GM18526 (cell line): ENCODE data around the gene AFF4.
A peak's percentile ranks its signal among the peaks of the same experiment; 100 is the strongest.

Experiments
- POLR2A ChIP-seq: IDR thresholded peaks from 3 replicates; pipeline ENCODE4 v1.6.1; 2011; ENCODE audit not compliant: insufficient read length; ENCODE audit errors: extremely low read depth

AFF4 gene

GRCh38 chr5:132850066-132850465 lies 113.4 kb downstream of the AFF4 start:
- TF ChIP-seq POLR2A: no peak

GRCh38 chr5:132849347-132849746 lies 114.1 kb downstream of the AFF4 start:
- no peak for TF ChIP-seq POLR2A

- no peak for TF ChIP-seq POLR2A
Observed at GRCh38 chr5:132848270-132848669, 115.2 kb downstream of the AFF4 start.

GRCh38 chr5:132841305-132841704 lies 122.1 kb downstream of the AFF4 start:
- no peak for TF ChIP-seq POLR2A

- no peak for TF ChIP-seq POLR2A
Observed at GRCh38 chr5:132840896-132841295, 122.5 kb downstream of the AFF4 start.

- TF ChIP-seq POLR2A: no peak
Observed at GRCh38 chr5:132840313-132840712, 123.1 kb downstream of the AFF4 start.

- TF ChIP-seq POLR2A: no peak
Observed at GRCh38 chr5:132839426-132840301, 123.8 kb downstream of the AFF4 start.

- TF ChIP-seq POLR2A: no peak
Observed at GRCh38 chr5:132838516-132839282, 124.7 kb downstream of the AFF4 start.

- no peak for TF ChIP-seq POLR2A
Observed at GRCh38 chr5:132837868-132838267, 125.6 kb downstream of the AFF4 start.

- TF ChIP-seq POLR2A: no peak
Observed at GRCh38 chr5:132836852-132837251, 126.6 kb downstream of the AFF4 start.

GRCh38 chr5:132834057-132834456 lies 129.4 kb downstream of the AFF4 start:
- no peak for TF ChIP-seq POLR2A

- no peak for TF ChIP-seq POLR2A
Observed at GRCh38 chr5:132832612-132833011, 130.8 kb downstream of the AFF4 start.

GRCh38 chr5:132831095-132831860 lies 132.2 kb downstream of the AFF4 start:
- TF ChIP-seq POLR2A: no peak

- peak; percentile 41 for TF ChIP-seq POLR2A
Observed at GRCh38 chr5:132830436-132831094, 132.9 kb downstream of the AFF4 start, which contains the start of gene SHROOM1. SHROOM1 (minus strand) TSS chr5:132830647; CDS start chr5:132826140, 4,507 bp downstream.
